H4 (cell line): Measurements from ENCODE around the gene C22orf23. TPM values are rescaled to one million over a fixed set of nuclear protein-coding genes. Genes with fewer than 3 reads are reported as not detected.

Source experiments
- DNase-seq: peaks from one replicate; pipeline ENCODE4 v3.0.0-alpha.2; 2015; ENCODE audit warnings: low spot score
- total RNA-seq: library from RNA; depleted of rRNA; stranded (reverse); fragments of >200 nt; shearing (Covaris generic); gene quantifications from 2 replicates; pipeline ENCODE4 v1.2.3, GENCODE V29; 2014

The C22orf23 gene
- total RNA-seq, 1 experiment from 2014 or later: 0.41 TPM

- DNase-seq: no peak
Observed at GRCh38 chr22:37925767-37926166, 27.6 kb downstream of the C22orf23 start.

GRCh38 chr22:37925330-37925729 lies 28.1 kb downstream of the C22orf23 start:
- no peak for DNase-seq

GRCh38 chr22:37924386-37925065 lies 28.9 kb downstream of the C22orf23 start:
- DNase-seq: no peak

DNA sequence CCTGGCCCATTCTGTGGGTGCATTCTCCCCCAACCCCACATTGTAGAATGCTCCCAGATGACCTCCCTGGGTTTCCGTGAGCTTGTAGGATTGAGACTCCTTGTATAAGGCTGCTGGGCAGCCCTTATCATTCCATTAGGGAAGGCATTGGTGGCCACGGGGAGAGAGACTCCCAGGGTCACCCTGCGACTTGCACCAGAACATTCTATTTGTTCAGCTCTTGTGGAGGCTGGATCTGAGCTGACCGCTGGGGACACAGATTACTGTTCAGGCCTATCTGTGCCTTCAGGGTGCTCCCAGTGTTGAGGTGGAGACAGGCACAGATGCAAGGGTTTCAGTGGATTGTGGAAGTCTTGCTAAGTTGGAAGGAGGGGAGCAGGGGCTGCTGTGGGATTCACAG lies 29.5 kb downstream of the C22orf23 start:
- no peak for DNase-seq

DNA sequence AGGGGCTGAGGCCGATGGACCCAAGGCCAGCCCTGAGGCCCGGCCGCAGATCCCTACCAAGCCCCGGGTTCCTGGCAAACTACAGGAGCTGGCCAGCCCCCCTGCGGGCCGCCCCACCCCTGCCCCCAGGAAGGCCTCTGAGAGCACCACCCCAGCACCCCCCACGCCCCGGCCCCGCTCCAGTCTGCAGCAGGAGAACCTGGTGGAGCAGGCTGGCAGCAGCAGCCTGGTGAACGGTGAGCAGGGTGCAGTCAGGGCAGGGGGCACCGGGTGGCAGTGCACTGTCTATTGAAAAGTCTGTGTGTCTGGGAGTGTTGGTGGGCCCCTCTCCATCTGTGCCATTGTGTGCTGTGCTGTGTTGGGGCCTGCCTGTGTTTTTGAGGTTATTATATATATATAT lies 31.2 kb downstream of the C22orf23 start:
- DNase-seq: no peak

GRCh38 chr22:37920126-37920525 lies 33.3 kb downstream of the C22orf23 start:
- no peak for DNase-seq

DNA sequence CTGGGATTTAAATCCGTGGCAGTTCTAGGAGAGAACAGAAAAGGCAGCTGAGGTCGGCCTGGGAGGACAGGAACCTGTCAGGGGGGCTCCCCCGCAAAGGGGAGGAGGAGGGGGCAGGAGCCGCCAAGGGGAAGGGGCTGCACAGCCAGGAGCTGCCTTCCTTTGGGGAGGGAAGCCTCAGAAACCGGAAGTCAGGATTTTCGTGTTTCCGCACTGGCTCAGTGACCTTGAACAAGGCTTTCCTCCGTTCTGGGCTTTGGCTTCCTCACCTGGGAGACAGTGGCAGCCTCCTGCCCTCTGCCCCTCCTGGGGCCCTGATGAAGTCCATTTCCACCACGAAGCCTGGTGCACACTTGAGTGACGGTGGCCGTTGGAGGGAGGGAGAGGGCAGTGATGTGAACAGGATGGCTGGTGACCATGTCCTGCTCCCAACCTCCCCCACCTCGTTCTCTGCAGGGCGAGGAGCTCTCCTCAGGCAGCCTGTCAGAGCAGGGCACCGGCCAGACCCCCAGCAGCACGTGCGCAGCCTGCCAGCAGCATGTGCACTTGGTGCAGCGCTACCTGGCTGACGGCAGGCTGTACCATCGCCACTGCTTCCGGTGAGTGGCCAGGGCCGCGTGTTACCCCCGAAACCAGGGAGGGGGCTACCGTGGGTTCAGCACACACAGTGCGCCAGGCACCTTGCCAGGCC lies 34.7 kb downstream of the C22orf23 start:
- no peak for DNase-seq

GRCh38 chr22:37917874-37918548 lies 35.4 kb downstream of the C22orf23 start:
- no peak for DNase-seq

DNA sequence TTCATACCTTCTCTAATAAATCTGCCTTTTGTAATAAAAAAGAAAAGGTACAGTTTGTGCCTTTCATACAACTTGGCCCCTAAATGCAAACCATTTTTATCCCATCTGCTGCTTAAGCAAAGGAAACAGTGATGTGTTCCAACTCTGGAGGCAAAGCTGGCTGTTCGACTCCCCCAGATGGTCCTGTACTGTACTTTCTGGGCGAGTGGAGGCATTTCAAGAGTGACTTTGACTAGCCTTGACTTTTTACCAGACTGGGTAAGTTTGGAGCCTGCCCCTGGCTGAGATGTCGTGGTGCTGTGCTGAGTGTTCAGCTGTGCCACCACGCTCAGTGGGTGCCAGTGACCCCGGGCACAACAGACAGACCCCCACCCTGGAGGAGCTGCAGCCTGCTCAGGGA lies 37.1 kb downstream of the C22orf23 start:
- no peak for DNase-seq

GRCh38 chr22:37913233-37913721 lies 40.1 kb downstream of the C22orf23 start:
- DNase-seq: no peak

DNA sequence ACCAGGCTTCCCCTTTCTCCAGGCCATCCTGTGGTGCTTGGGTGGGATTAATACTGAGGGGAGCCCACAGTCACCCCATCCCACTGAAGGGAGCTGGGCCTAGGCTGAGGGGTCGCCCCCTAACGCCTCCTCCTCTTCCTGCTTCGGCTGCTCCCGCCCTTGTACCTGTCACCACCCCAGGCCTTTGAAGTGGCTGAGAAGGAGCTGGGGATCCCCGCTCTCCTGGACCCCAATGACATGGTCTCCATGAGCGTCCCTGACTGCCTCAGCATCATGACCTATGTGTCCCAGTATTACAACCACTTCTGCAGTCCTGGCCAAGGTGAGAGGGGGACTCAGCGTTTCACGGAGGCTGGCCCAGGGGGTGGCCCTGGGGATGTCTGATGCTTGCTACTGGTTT lies 41.2 kb downstream of the C22orf23 start:
- no peak for DNase-seq

DNA sequence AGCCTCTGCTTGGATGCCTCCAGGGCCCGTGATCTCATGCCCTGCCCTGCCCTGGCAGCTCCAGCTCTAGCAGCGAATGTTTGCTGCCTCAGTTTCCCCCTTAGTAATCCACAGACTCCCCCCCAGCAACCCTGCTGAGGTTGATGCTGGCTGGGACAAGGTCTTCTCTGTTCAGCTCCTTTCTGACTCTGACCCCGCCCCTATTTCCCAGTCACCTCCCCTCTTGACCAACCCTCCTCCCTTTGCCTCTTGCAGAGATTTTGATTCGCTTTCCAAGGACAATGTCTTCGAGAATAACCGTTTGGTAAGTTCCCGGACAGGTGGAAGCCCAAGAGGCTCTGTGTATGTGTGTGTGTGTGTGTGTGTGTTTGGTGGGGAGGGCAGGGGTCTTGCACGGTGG lies 41.7 kb downstream of the C22orf23 start:
- DNase-seq: no peak

DNA sequence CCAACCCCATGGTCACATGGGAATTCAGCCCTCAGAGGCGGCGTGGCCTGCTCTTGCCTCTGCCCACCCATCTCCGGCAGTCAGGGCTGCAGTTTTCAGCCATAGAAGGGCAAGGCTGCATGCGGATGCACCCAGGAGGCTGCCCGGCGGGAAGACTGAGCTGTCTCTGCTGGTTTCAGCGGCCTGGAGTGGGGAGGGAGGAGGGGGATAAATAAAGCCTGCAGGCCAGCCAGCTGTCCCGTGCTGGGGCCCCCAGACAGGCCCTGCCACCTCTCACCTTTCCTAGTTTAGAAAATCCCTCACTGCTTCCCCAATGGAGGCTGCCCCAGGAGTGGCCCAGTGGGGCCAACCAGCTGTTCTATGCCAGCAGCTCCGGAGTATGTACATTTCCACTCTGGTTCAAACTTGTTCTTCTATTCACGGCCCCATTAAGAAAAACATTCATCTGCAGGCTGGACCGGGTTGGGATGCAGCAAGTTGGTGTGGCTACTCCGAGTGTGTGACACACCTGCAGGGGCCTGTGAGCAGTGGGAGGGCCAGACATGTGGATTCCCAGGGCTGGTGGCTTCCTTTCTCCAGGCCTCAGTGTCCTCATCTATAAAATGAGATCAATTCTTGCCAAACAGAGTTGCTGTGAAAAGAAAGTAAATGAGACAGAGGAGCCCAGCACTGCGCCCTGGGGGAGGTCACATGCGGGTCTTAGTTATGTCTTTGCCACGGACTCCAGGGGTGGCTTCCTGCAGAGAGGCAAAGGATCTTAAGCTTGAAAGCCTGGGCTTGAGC lies 42.3 kb downstream of the C22orf23 start:
- no peak for DNase-seq

DNA sequence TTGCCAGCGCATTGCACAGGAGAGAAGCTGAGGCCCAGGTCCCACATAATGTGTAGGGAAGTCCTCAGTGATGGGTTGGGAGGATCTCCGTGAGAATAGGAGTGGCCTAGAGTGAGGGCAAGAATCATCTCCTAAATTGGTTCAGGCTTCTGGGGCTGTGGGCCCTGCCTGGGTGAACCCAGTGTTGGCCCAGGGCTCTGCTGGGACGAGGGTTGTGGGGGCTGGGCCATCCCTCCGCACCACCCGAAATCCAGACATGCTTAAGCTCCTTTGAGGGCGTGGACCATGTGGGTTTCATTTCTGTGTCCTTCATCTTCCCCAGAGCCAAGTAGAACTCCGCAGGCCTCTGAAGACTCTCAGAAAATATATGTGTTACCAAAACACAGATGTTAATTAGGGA lies 43.6 kb downstream of the C22orf23 start:
- DNase-seq: no peak

GRCh38 chr22:37907036-37907954 lies 46.1 kb downstream of the C22orf23 start:
- no peak for DNase-seq

DNA sequence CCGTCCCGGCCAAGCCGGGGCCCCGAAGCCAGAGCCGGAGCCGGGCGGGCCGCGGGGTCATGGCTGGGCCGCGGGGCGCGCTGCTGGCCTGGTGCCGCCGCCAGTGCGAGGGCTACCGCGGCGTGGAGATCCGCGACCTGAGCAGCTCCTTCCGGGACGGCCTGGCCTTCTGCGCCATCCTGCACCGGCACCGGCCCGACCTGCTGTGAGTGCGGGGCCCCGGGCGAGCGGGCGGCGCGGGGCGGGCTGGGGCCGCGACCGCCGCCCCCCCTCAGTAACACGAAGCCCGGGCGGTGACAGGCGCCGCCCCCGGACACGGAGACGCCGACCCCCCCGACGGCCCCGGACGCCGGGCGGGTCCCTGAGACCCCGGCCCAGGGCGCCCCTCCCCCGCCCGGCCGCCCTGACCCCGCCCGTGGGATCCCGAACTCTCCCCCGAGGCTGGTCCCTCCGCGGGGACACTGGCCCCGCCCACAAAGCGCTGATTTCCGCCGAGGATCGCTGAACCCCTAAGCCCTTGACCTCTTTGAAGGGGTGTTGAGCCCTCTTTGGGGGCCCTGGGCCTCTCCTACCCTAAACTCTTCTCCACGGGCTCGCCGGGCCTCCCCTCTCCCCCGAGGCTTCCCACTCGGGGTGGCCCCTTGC lies 46.9 kb downstream of the C22orf23 start:
- no peak for DNase-seq

- peak; percentile 58 for DNase-seq
Observed at GRCh38 chr22:37905534-37906363, 47.7 kb downstream of the C22orf23 start, which contains the start of gene MICALL1. MICALL1 (plus strand) TSS chr22:37906297; CDS start chr22:37906423, 126 bp downstream.

- DNase-seq: peak; percentile 94
Observed at GRCh38 chr22:37904572-37905533, 48.5 kb downstream of the C22orf23 start.
